CD4-positive, alpha-beta T cell (primary cell): ENCODE results near the gene MICAL2. TPM values are rescaled to one million over a fixed set of nuclear protein-coding genes. Genes with fewer than 3 reads are reported as not detected.

ENCODE experiments used
- ATAC-seq: fragments of 200-7000 bp; cut with Tn5 transposase; one replicate; pipeline ENCODE4 v1.10.0; 2022; ENCODE audit warnings: mild to moderate bottlenecking; ENCODE audit not compliant: poor library complexity
- CTCF ChIA-PET: fragments of 350-600 bp; sonication (Branson Sonifier 250); formaldehyde crosslinking; loops from one replicate; lab custom pipeline; 2021; ENCODE audit warnings: antibody characterized with exemption, inconsistent platforms; lab: Charles Lee
- POLR2A ChIA-PET: fragments of 350-600 bp; sonication (Branson Sonifier 250); formaldehyde crosslinking; loops from one replicate; lab custom pipeline; 2021; ENCODE audit warnings: antibody characterized with exemption, inconsistent platforms; lab: Charles Lee
- DNase-seq, 14 experiments: peaks; one replicate each; pipeline ENCODE4 v3.0.0-alpha.2; 2013 to 2020; ENCODE audit warnings: mixed read lengths in 2 of 14
- H3K27ac ChIP-seq, 2 donors: one replicate each; pipeline versions ENCODE4 v1.5.1 to v1.7.0; 2013; ENCODE audit warnings: low read length in 2 of 2, low read depth in 1 of 2, mild to moderate bottlenecking in 1 of 2
- H3K27me3 ChIP-seq, 2 experiments: 1 replicate in 1 of 2; 2 replicates in 1 of 2; pipeline versions ENCODE4 v1.6.1 to v1.7.0; 2013; ENCODE audit warnings: low read length in 2 of 2, control low read depth in 1 of 2, mild to moderate bottlenecking in 1 of 2, moderate library complexity in 1 of 2; ENCODE audit not compliant: insufficient read depth in 2 of 2, control insufficient read depth in 1 of 2
- H3K36me3 ChIP-seq: one replicate; pipeline ENCODE4 v1.6.1; 2013; ENCODE audit warnings: low read length, control low read depth; ENCODE audit not compliant: insufficient read depth
- H3K4me1 ChIP-seq: one replicate; pipeline ENCODE4 v1.6.1; 2013; ENCODE audit warnings: low read length, control low read depth; ENCODE audit not compliant: insufficient read depth
- H3K4me3 ChIP-seq: one replicate; pipeline ENCODE4 v1.5.1; 2013; ENCODE audit warnings: mild to moderate bottlenecking, low read length, moderate library complexity
- H3K9me3 ChIP-seq, 2 experiments: 1 replicate in 1 of 2; 2 replicates in 1 of 2; pipeline versions ENCODE4 v1.6.1 to v1.7.0; 2013; ENCODE audit warnings: low read length in 2 of 2, mild to moderate bottlenecking in 2 of 2, control low read depth in 1 of 2, moderate library complexity in 1 of 2; ENCODE audit not compliant: control insufficient read depth in 1 of 2, insufficient read depth in 1 of 2
- H3K27ac Mint-ChIP-seq: one replicate; pipeline ENCODE4 v1.8.0; 2020; ENCODE audit warnings: mixed read lengths
- H3K27me3 Mint-ChIP-seq: one replicate; pipeline ENCODE4 v1.8.0; 2021; ENCODE audit warnings: mixed read lengths
- H3K36me3 Mint-ChIP-seq: one replicate; pipeline ENCODE4 v1.8.0; 2021; ENCODE audit warnings: low read depth, mixed read lengths
- H3K4me1 Mint-ChIP-seq: one replicate; pipeline ENCODE4 v1.8.0; 2021; ENCODE audit warnings: low read depth, mixed read lengths
- H3K4me3 Mint-ChIP-seq: one replicate; pipeline ENCODE4 v1.8.0; 2020; ENCODE audit warnings: mild to moderate bottlenecking, mixed read lengths
- H3K9me3 Mint-ChIP-seq: one replicate; pipeline ENCODE4 v1.8.0; 2020; ENCODE audit warnings: mixed read lengths
- intact Hi-C, 2 experiments: fragments of 100-400 bp; cut with DNase I in 1 of 2; cut with micrococcal nuclease in 1 of 2; formaldehyde crosslinking; loops; one replicate each; pipeline versions ENCODE4 v1.15.1 to v1.9.0; 2023 to 2025; cut with DNase I, micrococcal nuclease
- total RNA-seq, 174 experiments: library from RNA in 2 of 174; stranded (reverse) in 2 of 174; gene quantifications; one replicate each; pipeline ENCODE4 v1.2.3 and lab custom pipeline; 2021 to 2026
- TF ChIP-seq, protein P1 (sequence below): fragments of 200-600 bp; IDR thresholded peaks from one replicate; pipeline ENCODE4 v1.8.0; 2022; ENCODE audit warnings: antibody characterized with exemption, mild to moderate bottlenecking

The MICAL2 gene
- total RNA-seq, 2 experiments from 2014 or later = 12.8 to 14.1 TPM

DNA sequence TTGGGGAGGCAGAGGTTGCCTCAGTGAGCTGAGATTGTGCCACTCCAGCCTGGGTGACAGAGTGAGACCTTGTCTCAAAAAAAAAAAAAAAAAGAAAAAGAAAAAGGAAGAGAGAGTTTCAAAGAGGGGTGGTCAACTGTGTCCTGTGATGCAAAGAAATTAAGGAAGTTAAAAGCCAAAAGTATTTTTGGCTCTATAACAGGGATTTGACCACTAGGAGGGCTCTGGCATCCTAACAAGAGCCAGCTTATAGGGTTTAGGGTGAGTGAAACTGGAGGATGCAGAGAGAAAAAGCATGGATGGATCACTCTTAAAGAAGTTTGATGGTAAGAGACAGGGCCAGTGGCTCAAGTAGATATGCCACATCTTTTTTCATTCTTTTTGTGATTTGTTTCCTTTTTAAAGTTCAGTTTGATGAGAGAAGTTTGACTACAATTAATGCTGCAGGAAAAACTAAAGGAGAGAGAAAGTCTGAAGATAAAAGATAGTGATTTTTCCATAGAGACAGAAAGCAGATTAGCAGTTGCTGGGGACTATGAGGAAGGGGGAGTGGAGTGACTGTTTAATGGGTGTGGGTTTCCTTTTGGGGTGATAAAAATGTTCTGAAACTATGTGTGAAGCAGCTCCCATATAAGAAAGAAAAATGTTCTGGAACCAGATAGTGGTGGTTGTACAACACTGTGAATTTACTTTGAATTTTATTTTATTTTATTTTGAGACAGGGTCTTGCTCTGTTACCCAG lies 11.1 kb upstream of the MICAL2 start:
- no peaks in the 10 kb centered on the region for H3K9me3 Mint-ChIP-seq
- DNase-seq = no peak
- H3K9me3 ChIP-seq = no peaks in the 10 kb centered on the region
- intact Hi-C loops = no loop called here
- no peak overlapping the region for H3K4me3 ChIP-seq
- no peak overlapping the region for H3K27ac Mint-ChIP-seq
- no peak overlapping the region for H3K27ac ChIP-seq
- no peaks in the 10 kb centered on the region for H3K4me1 ChIP-seq
- H3K27me3 ChIP-seq = no peaks in the 10 kb centered on the region
- ATAC-seq = no peak
- H3K4me1 Mint-ChIP-seq = peaks cover 14% of the 10 kb centered on the region
- no peaks in the 10 kb centered on the region for H3K36me3 Mint-ChIP-seq
- ChIA-PET CTCF (no interaction called here), POLR2A (interaction anchor here (1.2 kb wide), 1 partner anchor 12 kb away, joined by 4 read pairs; no protein-coding TSS in a partner anchor)
- H3K27me3 Mint-ChIP-seq = peaks cover 6% of the 10 kb centered on the region
- no peaks in the 10 kb centered on the region for H3K36me3 ChIP-seq
- TF ChIP-seq, protein P1, sequence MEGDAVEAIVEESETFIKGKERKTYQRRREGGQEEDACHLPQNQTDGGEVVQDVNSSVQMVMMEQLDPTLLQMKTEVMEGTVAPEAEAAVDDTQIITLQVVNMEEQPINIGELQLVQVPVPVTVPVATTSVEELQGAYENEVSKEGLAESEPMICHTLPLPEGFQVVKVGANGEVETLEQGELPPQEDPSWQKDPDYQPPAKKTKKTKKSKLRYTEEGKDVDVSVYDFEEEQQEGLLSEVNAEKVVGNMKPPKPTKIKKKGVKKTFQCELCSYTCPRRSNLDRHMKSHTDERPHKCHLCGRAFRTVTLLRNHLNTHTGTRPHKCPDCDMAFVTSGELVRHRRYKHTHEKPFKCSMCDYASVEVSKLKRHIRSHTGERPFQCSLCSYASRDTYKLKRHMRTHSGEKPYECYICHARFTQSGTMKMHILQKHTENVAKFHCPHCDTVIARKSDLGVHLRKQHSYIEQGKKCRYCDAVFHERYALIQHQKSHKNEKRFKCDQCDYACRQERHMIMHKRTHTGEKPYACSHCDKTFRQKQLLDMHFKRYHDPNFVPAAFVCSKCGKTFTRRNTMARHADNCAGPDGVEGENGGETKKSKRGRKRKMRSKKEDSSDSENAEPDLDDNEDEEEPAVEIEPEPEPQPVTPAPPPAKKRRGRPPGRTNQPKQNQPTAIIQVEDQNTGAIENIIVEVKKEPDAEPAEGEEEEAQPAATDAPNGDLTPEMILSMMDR = no peak
- H3K4me3 Mint-ChIP-seq = no peak overlapping the region

- DNase-seq (no peak), ATAC-seq (no peak)
- intact Hi-C loops = no loop called here
- Histone ChIP-seq H3K36me3 (no peaks in the 10 kb centered on the region), H3K4me1 (no peaks in the 10 kb centered on the region), H3K4me3 (no peak overlapping the region), H3K9me3 (no peaks in the 10 kb centered on the region), H3K27ac (no peak overlapping the region), H3K27me3 (no peaks in the 10 kb centered on the region)
- no peaks in the 10 kb centered on the region for H3K36me3 Mint-ChIP-seq
- TF ChIP-seq, protein P1 = no peak
- CTCF ChIA-PET = no interaction called here
- H3K9me3 Mint-ChIP-seq = no peaks in the 10 kb centered on the region
- peaks cover 6% of the 10 kb centered on the region for H3K27me3 Mint-ChIP-seq
- POLR2A ChIA-PET = no interaction called here
- H3K4me3 Mint-ChIP-seq = no peak overlapping the region
- no peak overlapping the region for H3K27ac Mint-ChIP-seq
- peaks cover 7% of the 10 kb centered on the region for H3K4me1 Mint-ChIP-seq
These were observed 10.0 kb upstream of the MICAL2 start for GRCh38 chr11:12100429-12100828.

GRCh38 chr11:12100841-12101242 lies 9.5 kb upstream of the MICAL2 start:
- Mint-ChIP-seq H3K36me3 (no peaks in the 10 kb centered on the region), H3K27me3 (peaks cover 6% of the 10 kb centered on the region), H3K27ac (no peak overlapping the region), H3K4me3 (no peak overlapping the region), H3K9me3 (no peaks in the 10 kb centered on the region), H3K4me1 (peaks cover 4% of the 10 kb centered on the region)
- DNase-seq (no peak), ATAC-seq (no peak)
- no peaks in the 10 kb centered on the region for H3K4me1 ChIP-seq
- H3K36me3 ChIP-seq = no peaks in the 10 kb centered on the region
- no peak overlapping the region for H3K4me3 ChIP-seq
- no peaks in the 10 kb centered on the region for H3K9me3 ChIP-seq
- TF ChIP-seq, protein P1 = no peak
- no peaks in the 10 kb centered on the region for H3K27me3 ChIP-seq
- ChIA-PET CTCF (no interaction called here), POLR2A (no interaction called here)
- H3K27ac ChIP-seq = no peak overlapping the region
- intact Hi-C loops = no loop called here
